HepG2 (cell line): ENCODE measurements around the gene YBX2.

Experiments
- HNF4A ChIP-seq: sonication (generic); formaldehyde crosslinking; IDR thresholded peaks from 2 replicates; pipeline ENCODE4 v1.4.0; 2020; ENCODE audit warnings: missing genetic modification reagents
- MIER3 ChIP-seq: IDR thresholded peaks from 2 replicates; pipeline ENCODE4 v1.6.1; 2016; ENCODE audit warnings: missing compliant biosample characterization, borderline replicate concordance
- MYC ChIP-seq: sonication (generic); formaldehyde crosslinking; IDR thresholded peaks from 2 replicates; pipeline ENCODE4 v1.9.0; 2021; ENCODE audit warnings: missing genetic modification reagents, borderline replicate concordance
- POLR2A ChIP-seq, 2 experiments: IDR thresholded peaks; 2 replicates each; pipeline ENCODE4 v1.6.1; 2011; ENCODE audit warnings: low read depth in 2 of 2, low read length in 2 of 2, mild to moderate bottlenecking in 1 of 2, moderate library complexity in 1 of 2; ENCODE audit not compliant: insufficient read depth in 1 of 2
- SOX13 ChIP-seq, 3 experiments: fragments of 450-650 bp in 1 of 3; sonication (generic) in 1 of 3; formaldehyde crosslinking in 1 of 3; IDR thresholded peaks in 2 of 3; conservative IDR thresholded peaks in 1 of 3; 2 replicates each; pipeline versions ENCODE4 v1.5.0 to v1.6.1; 2016 to 2020; ENCODE audit warnings: antibody characterized with exemption in 1 of 3, mild to moderate bottlenecking in 1 of 3, missing compliant biosample characterization in 1 of 3, missing genetic modification reagents in 1 of 3, moderate library complexity in 1 of 3
- TAF1 ChIP-seq: sonication (generic); formaldehyde crosslinking; IDR thresholded peaks from 2 replicates; pipeline ENCODE4 v1.4.0; 2020; ENCODE audit warnings: missing genetic modification reagents
- TARDBP ChIP-seq: sonication (generic); formaldehyde crosslinking; IDR thresholded peaks from 2 replicates; pipeline ENCODE4 v1.8.0; 2022; ENCODE audit warnings: mild to moderate bottlenecking, missing genetic modification reagents
- ZSCAN25 ChIP-seq: sonication (generic); formaldehyde crosslinking; IDR thresholded peaks from 2 replicates; pipeline ENCODE4 v1.8.0; 2022; ENCODE audit warnings: mild to moderate bottlenecking, missing genetic modification reagents
- TF ChIP-seq, protein P1 (sequence below): sonication (generic); formaldehyde crosslinking; IDR thresholded peaks from 2 replicates; pipeline ENCODE4 v1.4.0; 2020; ENCODE audit warnings: low read depth, mild to moderate bottlenecking, missing genetic modification reagents

DNA sequence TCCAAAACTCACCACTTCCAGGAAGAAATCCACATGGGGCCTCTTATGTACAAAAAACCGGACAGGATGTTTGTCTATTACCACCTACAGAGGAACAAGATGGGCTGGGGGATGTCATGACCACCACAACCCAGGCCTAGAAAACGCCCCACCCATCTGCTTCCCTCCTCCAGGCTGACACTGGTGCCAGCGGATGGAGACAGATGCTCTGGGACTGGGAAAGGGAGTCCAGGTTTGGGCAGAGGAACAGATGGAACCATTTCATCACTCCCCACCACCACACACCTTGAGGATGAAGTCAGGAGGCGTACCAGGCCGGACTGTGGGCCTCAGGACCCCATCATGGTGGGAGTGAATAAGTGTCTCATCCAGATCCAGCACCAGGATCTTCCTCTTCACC, 47.7 kb downstream of the YBX2 start:
- no peak for TF ChIP-seq HNF4A (CRISPR knock-in tag)
- no peak for TF ChIP-seq MYC (CRISPR knock-in tag)
- no peak for TF ChIP-seq SOX13 (IDR thresholded peaks at IDR 0.05)
- no peak for TF ChIP-seq SOX13 (CRISPR knock-in tag; conservative IDR thresholded peaks at IDR 0.05 in 1 of 2, IDR thresholded peaks at IDR 0.05 in 1 of 2)
- no peak for TF ChIP-seq TARDBP
- TF ChIP-seq MIER3, result no peak
- no peak for TF ChIP-seq POLR2A (IDR thresholded peaks at IDR 0.05; ENCODE audit: insufficient read depth in 1 of 2, low read depth in 2 of 2, low read length in 2 of 2)
- TF ChIP-seq, protein P1, sequence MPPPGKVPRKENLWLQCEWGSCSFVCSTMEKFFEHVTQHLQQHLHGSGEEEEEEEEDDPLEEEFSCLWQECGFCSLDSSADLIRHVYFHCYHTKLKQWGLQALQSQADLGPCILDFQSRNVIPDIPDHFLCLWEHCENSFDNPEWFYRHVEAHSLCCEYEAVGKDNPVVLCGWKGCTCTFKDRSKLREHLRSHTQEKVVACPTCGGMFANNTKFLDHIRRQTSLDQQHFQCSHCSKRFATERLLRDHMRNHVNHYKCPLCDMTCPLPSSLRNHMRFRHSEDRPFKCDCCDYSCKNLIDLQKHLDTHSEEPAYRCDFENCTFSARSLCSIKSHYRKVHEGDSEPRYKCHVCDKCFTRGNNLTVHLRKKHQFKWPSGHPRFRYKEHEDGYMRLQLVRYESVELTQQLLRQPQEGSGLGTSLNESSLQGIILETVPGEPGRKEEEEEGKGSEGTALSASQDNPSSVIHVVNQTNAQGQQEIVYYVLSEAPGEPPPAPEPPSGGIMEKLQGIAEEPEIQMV (CRISPR knock-in tag), result no peak
- no peak for TF ChIP-seq TAF1
- TF ChIP-seq ZSCAN25 (CRISPR knock-in tag), result no peak
